ENCODE results near the gene GRM1.

The GRM1 gene

DNA sequence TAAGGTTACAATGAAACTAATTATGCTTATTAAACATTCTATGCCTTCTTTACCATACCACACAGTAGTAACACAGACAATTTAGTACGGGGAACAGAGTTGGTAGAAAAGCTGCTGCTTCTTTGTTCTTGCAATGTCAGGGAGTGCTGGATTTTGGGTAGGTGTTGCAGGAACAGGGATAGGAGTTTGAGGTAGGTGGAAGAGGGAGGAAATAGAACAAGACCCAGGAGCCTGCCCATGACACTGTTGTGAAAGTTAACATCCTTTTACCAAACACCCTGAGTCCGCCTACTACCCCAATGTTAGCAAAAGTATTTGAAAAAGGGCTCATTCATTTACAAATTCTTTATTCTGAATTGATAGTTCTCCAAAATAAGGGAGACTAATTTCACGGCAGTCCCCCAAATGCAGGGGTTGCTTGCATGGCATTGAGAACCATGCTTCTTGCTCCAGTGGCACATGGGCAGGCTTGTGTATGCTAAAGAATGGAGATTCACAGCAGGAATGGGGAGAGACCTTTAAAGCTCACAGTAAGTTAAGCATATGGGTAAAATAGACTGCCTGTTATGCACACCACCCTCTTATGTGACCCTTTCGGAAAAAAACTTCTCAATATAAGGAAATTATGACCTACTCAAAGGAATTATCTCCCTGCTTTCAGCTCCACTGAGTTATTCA lies 181.7 kb downstream of the GRM1 start:
- peaks cover 10% of the 10 kb centered on the region for H3K27me3 ChIP-seq (ENCODE audit: insufficient read depth, poor library complexity, severe bottlenecking)
- no peaks in the 10 kb centered on the region for H3K36me3 ChIP-seq (ENCODE audit: low read depth)
- H3K4me1 ChIP-seq (ENCODE audit: insufficient read depth, poor library complexity, severe bottlenecking) = no peaks in the 10 kb centered on the region
- H3K27ac ChIP-seq (ENCODE audit: poor library complexity, severe bottlenecking) = no peak overlapping the region
- H3K9me3 ChIP-seq (ENCODE audit: severe bottlenecking) = no peaks in the 10 kb centered on the region
- ATAC-seq (ENCODE audit: low read depth) (no peak), DNase-seq (ENCODE audit: low spot score) (no peak)
- no peak overlapping the region for H3K4me3 ChIP-seq (ENCODE audit: severe bottlenecking)
- TF ChIP-seq, protein P1, sequence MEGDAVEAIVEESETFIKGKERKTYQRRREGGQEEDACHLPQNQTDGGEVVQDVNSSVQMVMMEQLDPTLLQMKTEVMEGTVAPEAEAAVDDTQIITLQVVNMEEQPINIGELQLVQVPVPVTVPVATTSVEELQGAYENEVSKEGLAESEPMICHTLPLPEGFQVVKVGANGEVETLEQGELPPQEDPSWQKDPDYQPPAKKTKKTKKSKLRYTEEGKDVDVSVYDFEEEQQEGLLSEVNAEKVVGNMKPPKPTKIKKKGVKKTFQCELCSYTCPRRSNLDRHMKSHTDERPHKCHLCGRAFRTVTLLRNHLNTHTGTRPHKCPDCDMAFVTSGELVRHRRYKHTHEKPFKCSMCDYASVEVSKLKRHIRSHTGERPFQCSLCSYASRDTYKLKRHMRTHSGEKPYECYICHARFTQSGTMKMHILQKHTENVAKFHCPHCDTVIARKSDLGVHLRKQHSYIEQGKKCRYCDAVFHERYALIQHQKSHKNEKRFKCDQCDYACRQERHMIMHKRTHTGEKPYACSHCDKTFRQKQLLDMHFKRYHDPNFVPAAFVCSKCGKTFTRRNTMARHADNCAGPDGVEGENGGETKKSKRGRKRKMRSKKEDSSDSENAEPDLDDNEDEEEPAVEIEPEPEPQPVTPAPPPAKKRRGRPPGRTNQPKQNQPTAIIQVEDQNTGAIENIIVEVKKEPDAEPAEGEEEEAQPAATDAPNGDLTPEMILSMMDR (IDR thresholded peaks at IDR 0.05; ENCODE audit: poor library complexity, severe bottlenecking) = no peak

GRCh38 chr6:146211646-146212045 lies 182.8 kb downstream of the GRM1 start:
- no peak for DNase-seq (ENCODE audit: low spot score)
- Histone ChIP-seq H3K4me3 (ENCODE audit: severe bottlenecking) (no peak overlapping the region), H3K27me3 (ENCODE audit: insufficient read depth, poor library complexity, severe bottlenecking) (peaks cover 10% of the 10 kb centered on the region), H3K9me3 (ENCODE audit: severe bottlenecking) (no peaks in the 10 kb centered on the region), H3K27ac (ENCODE audit: poor library complexity, severe bottlenecking) (no peak overlapping the region), H3K36me3 (ENCODE audit: low read depth) (no peaks in the 10 kb centered on the region), H3K4me1 (ENCODE audit: insufficient read depth, poor library complexity, severe bottlenecking) (no peaks in the 10 kb centered on the region)
- ATAC-seq (ENCODE audit: low read depth) = no peak
- TF ChIP-seq, protein P1 (IDR thresholded peaks at IDR 0.05; ENCODE audit: poor library complexity, severe bottlenecking) = no peak

DNA sequence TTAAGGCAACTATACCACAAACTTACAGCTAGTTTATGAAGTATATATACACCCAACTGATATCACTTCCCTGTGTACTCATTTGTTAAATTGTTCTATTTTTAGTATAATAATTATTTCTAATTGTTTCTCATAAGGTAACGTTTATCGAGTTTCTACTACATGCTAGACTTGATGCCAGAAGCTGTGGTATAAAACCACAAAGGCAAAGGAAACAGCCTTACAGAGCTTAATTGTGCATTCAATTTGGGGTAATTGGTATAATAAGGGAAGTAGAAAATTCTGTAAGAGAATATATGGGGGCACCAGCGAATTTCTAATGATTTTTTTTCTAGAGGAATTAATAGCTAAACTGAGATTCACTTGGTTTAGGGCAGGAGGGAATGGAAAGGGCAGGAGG lies 183.9 kb downstream of the GRM1 start:
- TF ChIP-seq, protein P1 (IDR thresholded peaks at IDR 0.05; ENCODE audit: poor library complexity, severe bottlenecking) = no peak
- Histone ChIP-seq H3K36me3 (ENCODE audit: low read depth) (no peaks in the 10 kb centered on the region), H3K27me3 (ENCODE audit: insufficient read depth, poor library complexity, severe bottlenecking) (peaks cover 6% of the 10 kb centered on the region), H3K4me3 (ENCODE audit: severe bottlenecking) (no peak overlapping the region), H3K4me1 (ENCODE audit: insufficient read depth, poor library complexity, severe bottlenecking) (no peaks in the 10 kb centered on the region), H3K9me3 (ENCODE audit: severe bottlenecking) (no peaks in the 10 kb centered on the region), H3K27ac (ENCODE audit: poor library complexity, severe bottlenecking) (no peak overlapping the region)
- DNase-seq (ENCODE audit: low spot score) (no peak), ATAC-seq (ENCODE audit: low read depth) (no peak)

GRCh38 chr6:146219101-146219500 lies 190.2 kb downstream of the GRM1 start:
- no peak for ATAC-seq (ENCODE audit: low read depth)
- TF ChIP-seq, protein P1 (IDR thresholded peaks at IDR 0.05; ENCODE audit: poor library complexity, severe bottlenecking) = no peak

DNA sequence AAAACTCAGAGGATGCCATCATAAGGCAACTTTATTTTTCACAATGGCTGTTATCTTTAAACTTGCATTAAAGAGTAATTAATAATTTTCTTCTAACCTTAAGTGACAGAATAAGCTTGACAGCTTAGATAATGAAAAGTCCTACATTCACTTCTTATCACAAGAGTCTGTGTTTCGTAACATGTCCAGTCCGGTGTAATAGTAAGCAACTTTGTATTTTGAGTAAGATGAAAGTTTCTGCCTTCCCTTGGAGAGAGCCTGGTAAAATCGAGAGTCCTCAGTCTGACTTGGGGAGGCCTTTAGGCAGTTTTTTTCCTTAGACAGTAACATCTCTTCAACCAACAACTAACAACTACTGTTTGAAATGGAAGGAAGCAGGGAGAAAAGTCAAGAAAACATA lies 195.6 kb downstream of the GRM1 start:
- Histone ChIP-seq H3K27ac (ENCODE audit: poor library complexity, severe bottlenecking) (no peak overlapping the region), H3K4me1 (ENCODE audit: insufficient read depth, poor library complexity, severe bottlenecking) (no peaks in the 10 kb centered on the region), H3K4me3 (ENCODE audit: severe bottlenecking) (no peak overlapping the region), H3K9me3 (ENCODE audit: severe bottlenecking) (no peaks in the 10 kb centered on the region), H3K36me3 (ENCODE audit: low read depth) (no peaks in the 10 kb centered on the region), H3K27me3 (ENCODE audit: insufficient read depth, poor library complexity, severe bottlenecking) (peaks cover 4% of the 10 kb centered on the region)
- TF ChIP-seq, protein P1 (IDR thresholded peaks at IDR 0.05; ENCODE audit: poor library complexity, severe bottlenecking) = no peak
- ATAC-seq (ENCODE audit: low read depth) = no peak
- DNase-seq (ENCODE audit: low spot score) = no peak

More at GRCh38 chr6:146219101-146219500, 190.2 kb downstream of the GRM1 start:
- no peaks in the 10 kb centered on the region for H3K9me3 ChIP-seq (ENCODE audit: severe bottlenecking)
- H3K4me1 ChIP-seq (ENCODE audit: insufficient read depth, poor library complexity, severe bottlenecking) = no peaks in the 10 kb centered on the region
- H3K27ac ChIP-seq (ENCODE audit: poor library complexity, severe bottlenecking) = no peak overlapping the region
- peaks cover 3% of the 10 kb centered on the region for H3K27me3 ChIP-seq (ENCODE audit: insufficient read depth, poor library complexity, severe bottlenecking)
- DNase-seq (ENCODE audit: low spot score) = no peak
- H3K36me3 ChIP-seq (ENCODE audit: low read depth) = no peaks in the 10 kb centered on the region
- H3K4me3 ChIP-seq (ENCODE audit: severe bottlenecking) = no peak overlapping the region

Data from RWPE2 (cell line).